ENCODE measurements around the gene MRPL52. TPM values are rescaled to one million over a fixed set of nuclear protein-coding genes. Genes with fewer than 3 reads are reported as not detected.

The MRPL52 gene
- total RNA-seq, 2 experiments from 2014 or later, result 93.9 to 97.3 TPM

GRCh38 chr14:22864979-22865378, 35.3 kb downstream of the MRPL52 start:
- Mint-ChIP-seq H3K4me3 (no peak overlapping the region), H3K9me3 (ENCODE audit: insufficient read depth) (no peaks in the 10 kb centered on the region), H3K4me1 (ENCODE audit: low read depth) (no peaks in the 10 kb centered on the region), H3K27me3 (ENCODE audit: low read depth) (peaks cover 32% of the 10 kb centered on the region), H3K27ac (no peak overlapping the region), H3K36me3 (ENCODE audit: low read depth) (no peaks in the 10 kb centered on the region)
- DNase-seq, result no peak
- ChIA-PET CTCF (interaction anchor here (1.6 to 25.2 kb wide), 4 partner anchors 8 to 35 kb away, joined by 4 to 590 read pairs (median 30); partner anchors contain the start of genes MMP14 and MRPL52), POLR2A (no interaction called here)
- no peak for ATAC-seq

- no peak for ATAC-seq
- H3K36me3 Mint-ChIP-seq (ENCODE audit: low read depth), result no peaks in the 10 kb centered on the region
- no peaks in the 10 kb centered on the region for H3K9me3 Mint-ChIP-seq (ENCODE audit: insufficient read depth)
- H3K27me3 Mint-ChIP-seq (ENCODE audit: low read depth), result peaks cover 31% of the 10 kb centered on the region
- ChIA-PET CTCF (interaction anchor here (1.6 to 25.2 kb wide), 3 partner anchors 12 to 36 kb away, joined by 4 to 590 read pairs (median 43); partner anchors contain the start of genes MMP14 and MRPL52), POLR2A (no interaction called here)
- peaks cover 6% of the 10 kb centered on the region for H3K4me1 Mint-ChIP-seq (ENCODE audit: low read depth)
- no peak for DNase-seq
- H3K27ac Mint-ChIP-seq, result no peak overlapping the region
- no peak overlapping the region for H3K4me3 Mint-ChIP-seq
These were observed 36.0 kb downstream of the MRPL52 start for GRCh38 chr14:22865424-22866405.

GRCh38 chr14:22866874-22867273, 37.2 kb downstream of the MRPL52 start:
- POLR2A ChIA-PET, result no interaction called here
- no peak overlapping the region for H3K27ac Mint-ChIP-seq
- H3K4me1 Mint-ChIP-seq (ENCODE audit: low read depth), result peaks cover 9% of the 10 kb centered on the region

GRCh38 chr14:22870811-22871223, 41.1 kb downstream of the MRPL52 start:
- Mint-ChIP-seq H3K9me3 (ENCODE audit: insufficient read depth) (no peaks in the 10 kb centered on the region), H3K4me1 (ENCODE audit: low read depth) (peaks cover 24% of the 10 kb centered on the region), H3K27ac (peak overlapping the region; percentile 97), H3K36me3 (ENCODE audit: low read depth) (peaks cover 19% of the 10 kb centered on the region), H3K27me3 (ENCODE audit: low read depth) (peaks cover 6% of the 10 kb centered on the region), H3K4me3 (peak overlapping the region; percentile 83)
- CTCF ChIA-PET, result interaction anchor here (0.7 to 6.7 kb wide), 16 partner anchors 14 to 957 kb away, joined by 3 to 152 read pairs (median 6); partner anchors contain the start of genes ACIN1, C14orf119, MRPL52 and REM2
- DNase-seq (no peak), ATAC-seq (peak; percentile 42)
- POLR2A ChIA-PET, result interaction anchor here (0.7 to 2.8 kb wide), 15 partner anchors 11 to 339 kb away, joined by 3 to 17 read pairs (median 3); partner anchors contain the start of genes MRPL52, OXA1L, PRMT5 and RBM23

More at GRCh38 chr14:22866874-22867273, 37.2 kb downstream of the MRPL52 start:
- H3K36me3 Mint-ChIP-seq (ENCODE audit: low read depth), result no peaks in the 10 kb centered on the region
- CTCF ChIA-PET, result interaction anchor here (6.7 to 25.2 kb wide), 2 partner anchors 14 to 37 kb away, joined by 43 to 590 read pairs; partner anchors contain the start of genes MMP14 and MRPL52
- no peak overlapping the region for H3K4me3 Mint-ChIP-seq
- DNase-seq (no peak), ATAC-seq (no peak)
- no peaks in the 10 kb centered on the region for H3K9me3 Mint-ChIP-seq (ENCODE audit: insufficient read depth)
- H3K27me3 Mint-ChIP-seq (ENCODE audit: low read depth), result peaks cover 20% of the 10 kb centered on the region

- no peaks in the 10 kb centered on the region for H3K9me3 Mint-ChIP-seq (ENCODE audit: insufficient read depth)
- peak; percentile 89 for ATAC-seq
- ChIA-PET POLR2A (interaction anchor here (0.7 to 2.8 kb wide), 17 partner anchors 12 to 340 kb away, joined by 3 to 17 read pairs (median 3); partner anchors contain the start of genes MRPL52, OXA1L, PRMT5 and RBM23), CTCF (interaction anchor here (0.7 to 6.7 kb wide), 30 partner anchors 8 to 958 kb away, joined by 3 to 152 read pairs (median 6); partner anchors contain the start of genes ACIN1, C14orf119, MRPL52 and RBM23)
- peaks cover 24% of the 10 kb centered on the region for H3K4me1 Mint-ChIP-seq (ENCODE audit: low read depth)
- H3K36me3 Mint-ChIP-seq (ENCODE audit: low read depth), result peaks cover 25% of the 10 kb centered on the region
- H3K27ac Mint-ChIP-seq, result peak within 1 kb of the TSS; percentile 97
- peak within 1 kb of the TSS; percentile 84 for H3K4me3 Mint-ChIP-seq
- H3K27me3 Mint-ChIP-seq (ENCODE audit: low read depth), result peaks cover 5% of the 10 kb centered on the region
- peak; percentile 87 for DNase-seq
These were observed 41.7 kb downstream of the MRPL52 start, which contains the start of gene LRP10 for GRCh38 chr14:22871224-22872032. Gene LRP10, plus strand, starts transcription at chr14:22871740. Its CDS starts 564 bp downstream, at chr14:22872304.

- DNase-seq, result peak; percentile 78
- CTCF ChIA-PET, result interaction anchor here (0.7 to 6.7 kb wide), 33 partner anchors 9 to 372 kb away, joined by 3 to 152 read pairs (median 6); partner anchors contain the start of genes CDH24, HAUS4, MRPL52 and RBM23
- peaks cover 24% of the 10 kb centered on the region for H3K4me1 Mint-ChIP-seq (ENCODE audit: low read depth)
These were observed 42.5 kb downstream of the MRPL52 start for GRCh38 chr14:22872033-22872832.

GRCh38 chr14:22872833-22873520, 43.3 kb downstream of the MRPL52 start:
- ChIA-PET CTCF (interaction anchor here (0.9 to 6.7 kb wide), 29 partner anchors 10 to 372 kb away, joined by 3 to 152 read pairs (median 7); partner anchors contain the start of genes CDH24, HAUS4, MRPL52 and RBM23), POLR2A (interaction anchor here (0.5 to 2.8 kb wide), 9 partner anchors 10 to 177 kb away, joined by 3 to 17 read pairs (median 7); partner anchors contain the start of genes PRMT5, RBM23 and REM2)
- ATAC-seq, result no peak
- H3K4me3 Mint-ChIP-seq, result peak overlapping the region; percentile 84
- peaks cover 35% of the 10 kb centered on the region for H3K36me3 Mint-ChIP-seq (ENCODE audit: low read depth)
- no peak for DNase-seq
- peak overlapping the region; percentile 85 for H3K27ac Mint-ChIP-seq
- no peaks in the 10 kb centered on the region for H3K9me3 Mint-ChIP-seq (ENCODE audit: insufficient read depth)
- peaks cover 24% of the 10 kb centered on the region for H3K4me1 Mint-ChIP-seq (ENCODE audit: low read depth)
- no peaks in the 10 kb centered on the region for H3K27me3 Mint-ChIP-seq (ENCODE audit: low read depth)

More at GRCh38 chr14:22872033-22872832, 42.5 kb downstream of the MRPL52 start:
- peak overlapping the region; percentile 84 for H3K4me3 Mint-ChIP-seq
- H3K36me3 Mint-ChIP-seq (ENCODE audit: low read depth), result peaks cover 29% of the 10 kb centered on the region
- no peaks in the 10 kb centered on the region for H3K9me3 Mint-ChIP-seq (ENCODE audit: insufficient read depth)
- H3K27ac Mint-ChIP-seq, result peak overlapping the region; percentile 97
- ATAC-seq, result peak; percentile 52
- no peaks in the 10 kb centered on the region for H3K27me3 Mint-ChIP-seq (ENCODE audit: low read depth)
- POLR2A ChIA-PET, result interaction anchor here (0.5 to 2.8 kb wide), 11 partner anchors 11 to 178 kb away, joined by 3 to 17 read pairs (median 7); partner anchors contain the start of genes OXA1L, PRMT5, RBM23 and REM2

GRCh38 chr14:22875003-22875747, 45.5 kb downstream of the MRPL52 start:
- H3K36me3 Mint-ChIP-seq (ENCODE audit: low read depth), result peaks cover 47% of the 10 kb centered on the region
- ATAC-seq, result no peak
- ChIA-PET POLR2A (no interaction called here), CTCF (interaction anchor here (6.7 kb wide), 1 partner anchor 11 kb away, joined by 152 read pairs; the partner anchor contains the start of gene REM2)
- H3K4me1 Mint-ChIP-seq (ENCODE audit: low read depth), result peaks cover 24% of the 10 kb centered on the region
- no peak overlapping the region for H3K4me3 Mint-ChIP-seq
- no peaks in the 10 kb centered on the region for H3K27me3 Mint-ChIP-seq (ENCODE audit: low read depth)
- no peaks in the 10 kb centered on the region for H3K9me3 Mint-ChIP-seq (ENCODE audit: insufficient read depth)
- DNase-seq, result no peak
- H3K27ac Mint-ChIP-seq, result no peak overlapping the region

GRCh38 chr14:22875748-22876319, 46.1 kb downstream of the MRPL52 start:
- H3K27ac Mint-ChIP-seq, result no peak overlapping the region
- ChIA-PET POLR2A (no interaction called here), CTCF (interaction anchor here (6.7 kb wide), 1 partner anchor 10 kb away, joined by 152 read pairs; the partner anchor contains the start of gene REM2)
- peaks cover 47% of the 10 kb centered on the region for H3K36me3 Mint-ChIP-seq (ENCODE audit: low read depth)
- no peaks in the 10 kb centered on the region for H3K27me3 Mint-ChIP-seq (ENCODE audit: low read depth)
- no peak for ATAC-seq
- H3K4me1 Mint-ChIP-seq (ENCODE audit: low read depth), result peaks cover 17% of the 10 kb centered on the region
- no peak overlapping the region for H3K4me3 Mint-ChIP-seq
- no peak for DNase-seq
- H3K9me3 Mint-ChIP-seq (ENCODE audit: insufficient read depth), result no peaks in the 10 kb centered on the region
